Rectal smooth muscle tissue (tissue), 1 donor: ENCODE measurements around the gene DCDC2B.

Source experiments
- H3K27ac ChIP-seq: one replicate; pipeline ENCODE4 v1.7.0; 2013; ENCODE audit warnings: low read depth, low read length, inconsistent platforms
- H3K27me3 ChIP-seq: one replicate; pipeline ENCODE4 v1.7.0; 2013; ENCODE audit warnings: low read length; ENCODE audit not compliant: control insufficient read depth, insufficient read depth
- H3K36me3 ChIP-seq: one replicate; pipeline ENCODE4 v1.7.0; 2013; ENCODE audit warnings: low read length; ENCODE audit not compliant: control insufficient read depth, insufficient read depth
- H3K4me1 ChIP-seq: one replicate; pipeline ENCODE4 v1.7.0; 2013; ENCODE audit warnings: low read length; ENCODE audit not compliant: control insufficient read depth, insufficient read depth
- H3K4me3 ChIP-seq: one replicate; pipeline ENCODE4 v1.7.0; 2013; ENCODE audit warnings: low read length
- H3K9ac ChIP-seq: one replicate; pipeline ENCODE4 v1.7.0; 2013; ENCODE audit warnings: low read length

DCDC2B gene

DNA sequence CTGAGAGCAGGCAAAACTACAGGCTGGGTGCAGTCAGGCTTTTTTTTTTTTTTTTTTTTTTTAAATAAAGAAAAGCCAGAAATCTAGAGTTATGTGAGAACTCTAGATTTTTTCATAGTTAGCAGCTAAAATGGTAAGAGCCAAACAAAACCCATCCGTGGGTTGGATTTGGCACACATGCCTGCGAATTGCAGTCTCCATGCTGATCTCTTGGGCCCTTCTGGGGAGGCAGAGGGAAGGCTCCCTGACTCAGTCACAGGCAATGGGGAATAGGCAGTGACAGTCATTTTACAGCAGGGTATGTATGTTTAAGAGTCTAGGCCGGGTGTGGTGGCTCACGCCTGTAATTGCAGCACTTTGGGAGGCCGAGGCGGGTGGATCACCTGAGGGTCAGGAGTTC lies 26.8 kb upstream of the DCDC2B start:
- H3K27me3 ChIP-seq: no peaks in the 10 kb centered on the region
- no peak overlapping the region for H3K9ac ChIP-seq
- peaks cover 21% of the 10 kb centered on the region for H3K36me3 ChIP-seq
- peaks cover 17% of the 10 kb centered on the region for H3K4me1 ChIP-seq
- H3K27ac ChIP-seq: no peak overlapping the region
- no peak overlapping the region for H3K4me3 ChIP-seq

GRCh38 chr1:32184650-32185049 lies 24.2 kb upstream of the DCDC2B start:
- H3K36me3 ChIP-seq: peaks cover 29% of the 10 kb centered on the region
- no peaks in the 10 kb centered on the region for H3K27me3 ChIP-seq
- peaks cover 12% of the 10 kb centered on the region for H3K4me1 ChIP-seq
- no peak overlapping the region for H3K4me3 ChIP-seq
- H3K27ac ChIP-seq: no peak overlapping the region
- no peak overlapping the region for H3K9ac ChIP-seq

DNA sequence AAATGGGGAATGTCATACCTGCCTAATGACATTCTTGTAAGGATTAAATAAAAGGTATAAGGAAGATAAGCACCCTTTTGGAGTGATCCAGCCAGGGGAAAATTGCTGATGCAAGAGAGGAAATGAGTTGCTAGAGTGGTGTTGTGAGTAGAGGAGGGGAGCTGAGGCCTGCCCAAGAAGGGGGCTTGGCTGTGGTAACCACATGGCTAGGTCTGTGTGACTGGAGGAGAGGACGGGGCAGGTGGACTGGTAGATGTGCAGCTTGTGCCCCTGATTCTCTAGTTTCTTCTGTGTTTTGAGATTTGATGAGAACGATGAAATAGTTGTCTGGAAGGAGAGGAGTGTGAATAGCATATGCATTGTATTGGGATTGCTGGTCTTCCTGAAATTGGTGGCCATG lies 22.8 kb upstream of the DCDC2B start:
- Histone ChIP-seq H3K27me3 (no peaks in the 10 kb centered on the region), H3K27ac (no peak overlapping the region), H3K36me3 (peaks cover 38% of the 10 kb centered on the region), H3K4me1 (peaks cover 6% of the 10 kb centered on the region), H3K9ac (no peak overlapping the region), H3K4me3 (no peak overlapping the region)

- Histone ChIP-seq H3K27me3 (no peaks in the 10 kb centered on the region), H3K4me3 (no peak overlapping the region), H3K9ac (no peak overlapping the region), H3K4me1 (peaks cover 2% of the 10 kb centered on the region), H3K36me3 (peaks cover 38% of the 10 kb centered on the region), H3K27ac (no peak overlapping the region)
Measured at GRCh38 chr1:32186491-32186890, 22.4 kb upstream of the DCDC2B start.

DNA sequence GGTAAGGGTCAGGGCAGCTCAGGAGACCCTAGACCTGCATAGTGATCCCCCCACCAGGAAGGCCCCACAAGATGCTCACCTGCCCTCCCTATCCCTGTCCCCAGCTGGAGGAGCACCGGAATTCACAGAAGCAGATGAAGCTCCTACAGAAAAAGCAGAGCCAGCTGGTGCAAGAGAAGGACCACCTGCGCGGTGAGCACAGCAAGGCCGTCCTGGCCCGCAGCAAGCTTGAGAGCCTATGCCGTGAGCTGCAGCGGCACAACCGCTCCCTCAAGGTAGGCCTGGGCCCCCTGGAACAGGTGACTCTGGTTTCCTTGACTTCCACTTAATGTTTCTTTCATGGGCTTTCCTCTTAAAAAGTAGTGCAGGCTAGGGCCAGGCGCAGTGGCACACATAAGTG lies 21.0 kb upstream of the DCDC2B start:
- no peaks in the 10 kb centered on the region for H3K4me1 ChIP-seq
- peaks cover 50% of the 10 kb centered on the region for H3K36me3 ChIP-seq
- no peaks in the 10 kb centered on the region for H3K27me3 ChIP-seq
- H3K4me3 ChIP-seq: no peak overlapping the region
- no peak overlapping the region for H3K9ac ChIP-seq
- no peak overlapping the region for H3K27ac ChIP-seq

DNA sequence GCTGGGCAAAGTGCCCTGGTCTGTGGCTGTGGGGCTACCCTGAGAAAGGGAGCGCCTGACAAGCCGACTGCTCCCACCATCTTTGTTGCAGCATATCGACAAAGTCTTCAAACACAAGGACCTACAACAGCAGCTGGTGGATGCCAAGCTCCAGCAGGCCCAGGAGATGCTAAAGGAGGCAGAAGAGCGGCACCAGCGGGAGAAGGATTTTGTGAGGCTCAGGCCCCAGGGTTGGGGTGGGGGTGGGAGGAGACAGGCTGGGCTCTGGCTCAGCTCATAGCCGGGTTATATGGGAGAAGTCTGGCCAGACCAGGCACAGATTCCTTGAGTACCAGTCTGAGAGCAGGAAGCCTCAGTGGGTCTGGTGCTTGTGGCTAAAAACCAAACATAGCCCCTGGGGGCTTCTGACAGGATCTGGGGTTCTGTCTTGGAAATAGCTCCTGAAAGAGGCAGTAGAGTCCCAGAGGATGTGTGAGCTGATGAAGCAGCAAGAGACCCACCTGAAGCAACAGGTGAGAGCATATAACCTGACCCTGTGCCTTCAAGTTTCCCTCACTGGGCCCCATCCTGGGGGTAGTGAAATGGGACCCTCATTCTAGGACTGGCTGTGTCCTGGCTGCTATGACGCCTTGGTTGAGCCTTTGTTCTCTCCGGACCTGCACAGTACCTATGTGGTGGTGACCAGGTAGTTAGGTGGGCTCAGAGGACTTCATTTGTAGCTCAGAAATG lies 16.5 kb upstream of the DCDC2B start:
- H3K27me3 ChIP-seq: no peaks in the 10 kb centered on the region
- H3K4me3 ChIP-seq: no peak overlapping the region
- H3K27ac ChIP-seq: no peak overlapping the region
- peaks cover 58% of the 10 kb centered on the region for H3K36me3 ChIP-seq
- H3K9ac ChIP-seq: no peak overlapping the region
- no peaks in the 10 kb centered on the region for H3K4me1 ChIP-seq

DNA sequence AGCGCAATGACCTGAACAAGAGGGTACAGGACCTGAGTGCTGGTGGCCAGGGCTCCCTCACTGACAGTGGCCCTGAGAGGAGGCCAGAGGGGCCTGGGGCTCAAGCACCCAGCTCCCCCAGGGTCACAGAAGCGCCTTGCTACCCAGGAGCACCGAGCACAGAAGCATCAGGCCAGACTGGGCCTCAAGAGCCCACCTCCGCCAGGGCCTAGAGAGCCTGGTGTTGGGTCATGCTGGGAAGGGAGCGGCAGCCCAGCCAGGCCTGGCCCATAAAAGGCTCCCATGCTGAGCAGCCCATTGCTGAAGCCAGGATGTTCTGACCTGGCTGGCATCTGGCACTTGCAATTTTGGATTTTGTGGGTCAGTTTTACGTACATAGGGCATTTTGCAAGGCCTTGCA lies 13.9 kb upstream of the DCDC2B start:
- Histone ChIP-seq H3K9ac (no peak overlapping the region), H3K27ac (no peak overlapping the region), H3K4me3 (no peak overlapping the region), H3K36me3 (peaks cover 48% of the 10 kb centered on the region), H3K27me3 (no peaks in the 10 kb centered on the region), H3K4me1 (peaks cover 7% of the 10 kb centered on the region)

DNA sequence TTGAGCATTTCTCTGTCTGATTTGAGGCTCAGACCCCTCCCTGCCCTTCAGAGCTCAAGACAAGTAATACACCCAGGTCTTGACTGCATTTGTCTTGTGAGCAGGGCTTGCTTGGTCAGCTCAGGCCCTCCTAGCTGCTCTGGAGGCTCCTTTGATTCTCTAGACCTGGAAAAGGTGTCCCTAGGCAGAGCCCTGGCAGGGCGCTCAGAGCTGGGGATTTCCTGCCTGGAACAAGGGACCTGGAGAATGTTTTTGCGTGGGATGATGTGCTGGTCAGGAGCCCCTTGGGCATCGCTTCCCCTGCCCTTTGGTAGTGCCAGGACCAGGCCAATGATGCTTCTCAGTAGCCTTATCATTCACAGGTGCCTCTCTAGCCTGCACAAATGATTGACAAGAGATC lies 13.4 kb upstream of the DCDC2B start:
- Histone ChIP-seq H3K27ac (no peak overlapping the region), H3K36me3 (peaks cover 44% of the 10 kb centered on the region), H3K4me3 (no peak overlapping the region), H3K4me1 (peaks cover 8% of the 10 kb centered on the region), H3K9ac (no peak overlapping the region), H3K27me3 (no peaks in the 10 kb centered on the region)

- Histone ChIP-seq H3K27me3 (no peaks in the 10 kb centered on the region), H3K27ac (no peak overlapping the region), H3K4me1 (peaks cover 9% of the 10 kb centered on the region), H3K4me3 (no peak overlapping the region), H3K36me3 (peaks cover 41% of the 10 kb centered on the region), H3K9ac (no peak overlapping the region)
Measured at GRCh38 chr1:32195972-32196823, 12.7 kb upstream of the DCDC2B start.

- no peak overlapping the region for H3K4me3 ChIP-seq
- H3K36me3 ChIP-seq: peaks cover 32% of the 10 kb centered on the region
- H3K4me1 ChIP-seq: peaks cover 18% of the 10 kb centered on the region
- no peaks in the 10 kb centered on the region for H3K27me3 ChIP-seq
- no peak overlapping the region for H3K27ac ChIP-seq
- no peak overlapping the region for H3K9ac ChIP-seq
Measured at GRCh38 chr1:32197074-32197473, 11.8 kb upstream of the DCDC2B start.

DNA sequence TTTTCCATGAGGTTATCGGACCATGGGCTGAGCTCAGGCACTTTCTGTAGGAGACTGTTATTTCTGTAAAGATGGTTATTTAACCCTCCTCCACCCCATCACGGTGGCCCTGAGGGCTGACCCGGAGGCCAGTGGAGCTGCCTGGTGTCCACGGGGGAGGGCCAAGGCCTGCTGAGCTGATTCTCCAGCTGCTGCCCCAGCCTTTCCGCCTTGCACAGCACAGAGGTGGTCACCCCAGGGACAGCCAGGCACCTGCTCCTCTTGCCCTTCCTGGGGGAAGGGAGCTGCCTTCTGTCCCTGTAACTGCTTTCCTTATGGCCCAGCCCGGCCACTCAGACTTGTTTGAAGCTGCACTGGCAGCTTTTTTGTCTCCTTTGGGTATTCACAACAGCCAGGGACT lies 11.1 kb upstream of the DCDC2B start:
- H3K36me3 ChIP-seq: peaks cover 25% of the 10 kb centered on the region
- no peak overlapping the region for H3K4me3 ChIP-seq
- H3K4me1 ChIP-seq: peaks cover 18% of the 10 kb centered on the region
- H3K9ac ChIP-seq: no peak overlapping the region
- no peak overlapping the region for H3K27ac ChIP-seq
- no peaks in the 10 kb centered on the region for H3K27me3 ChIP-seq

DNA sequence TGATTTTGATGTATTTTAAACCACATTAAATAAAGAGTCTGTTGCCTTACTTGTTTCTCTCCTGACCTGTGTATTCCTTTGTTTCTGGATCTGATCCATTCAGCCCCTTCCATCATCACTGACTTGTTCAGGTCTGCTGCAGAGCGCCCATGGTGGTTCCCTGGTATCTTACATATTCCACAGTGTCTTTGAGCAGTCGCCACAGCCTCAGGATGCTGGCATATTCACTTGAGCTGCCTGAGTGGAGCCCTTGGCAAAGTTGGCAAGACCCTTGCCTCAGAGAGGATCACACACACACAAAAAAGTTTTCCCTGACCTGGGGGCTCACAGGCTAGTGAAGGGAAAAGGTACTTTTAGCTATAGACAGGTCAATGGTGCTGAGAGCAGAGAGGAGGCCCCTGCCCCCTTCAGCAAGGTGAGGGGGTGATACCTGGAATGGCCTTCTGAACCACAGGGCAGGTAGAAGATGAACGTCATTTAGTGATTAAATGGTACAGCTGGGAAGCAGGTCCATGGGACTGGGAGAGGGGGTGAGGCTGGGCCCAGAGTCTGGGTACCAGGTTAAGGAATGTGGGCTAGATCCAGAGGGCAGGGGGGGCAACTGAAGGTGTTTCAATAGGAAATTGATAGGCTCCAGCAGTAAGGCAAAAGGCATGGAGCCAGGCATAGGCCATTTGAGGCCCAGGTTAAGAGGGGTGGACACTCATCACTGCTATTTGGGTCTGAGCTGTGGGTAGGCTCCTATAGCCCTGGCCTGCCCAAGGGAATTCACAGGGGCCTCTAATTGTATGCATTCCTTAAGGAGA lies 10.4 kb upstream of the DCDC2B start:
- Histone ChIP-seq H3K4me3 (no peak overlapping the region), H3K27ac (no peak overlapping the region), H3K36me3 (peaks cover 24% of the 10 kb centered on the region)

More for the DNA sequence above, 10.4 kb upstream of the DCDC2B start:
- Histone ChIP-seq H3K9ac (no peak overlapping the region), H3K27me3 (no peaks in the 10 kb centered on the region), H3K4me1 (peaks cover 18% of the 10 kb centered on the region)
